Left cardiac atrium (tissue), 4 donors: ENCODE data around the gene NDUFAF2. TPM values are rescaled to one million over a fixed set of nuclear protein-coding genes. Genes with fewer than 3 reads are reported as not detected.
"Not testable (repeated sequence)": the region's sequence is repeated elsewhere in the genome, so short reads cannot be mapped to it uniquely, and the experiment has no call there.

Source experiments
- ATAC-seq, 2 donors: fragments of 200-7000 bp; cut with Tn5 transposase; one replicate each; pipeline ENCODE4 v1.9.1; 2020; ENCODE audit warnings: mild to moderate bottlenecking in 2 of 2, moderate library complexity in 2 of 2
- DNase-seq: peaks from one replicate; pipeline ENCODE4 v3.0.0-alpha.2; 2020
- intact Hi-C, 2 donors: fragments of 100-400 bp; cut with DNase I; formaldehyde crosslinking; loops; one replicate each; pipeline versions ENCODE4 v1.14.1 to v1.15.1; 2022 to 2023
- total RNA-seq, 2 donors: library from RNA; stranded (reverse); fragmentation: NEBNext Ultra II Directional; extraction: Animal tissue kit (Norgen Biotek cat#: 25700); gene quantifications; one replicate each; pipeline ENCODE4 v1.2.1, GENCODE V29; 2021
- donor health status: DM: no; HTN: yes; CAD: no.
- donor health status: DM: no; HTN: yes; CAD: no; lungs with severe emphysema.
- donor health status: DM: yes; HTN: yes; CAD: no.
- donor health status: Dilated cardiomyopathy.

NDUFAF2 gene
- total RNA-seq, 2 donors from 2014 or later: 34.5 to 42.8 TPM

GRCh38 chr5:61159070-61159469 is 214.1 kb downstream of the NDUFAF2 start:
- DNase-seq: no peak
- ATAC-seq: no peak
- intact Hi-C loops: no loop called here

GRCh38 chr5:61159836-61160235 is 214.8 kb downstream of the NDUFAF2 start:
- intact Hi-C loops: loop anchor here (5.0 to 10.0 kb wide), 3 partner anchors 172 to 505 kb away; partner anchors contain the start of gene ZSWIM6 (in 1 of the 2)
- ATAC-seq (no peak), DNase-seq (no peak)

GRCh38 chr5:61160497-61160896 is 215.5 kb downstream of the NDUFAF2 start:
- no peak for ATAC-seq
- intact Hi-C loops: loop anchor here (5.0 to 10.0 kb wide), 3 partner anchors 172 to 504 kb away; partner anchors contain the start of gene ZSWIM6 (in 1 of the 2)
- DNase-seq: no peak

GRCh38 chr5:61162010-61162831 is 217.2 kb downstream of the NDUFAF2 start, which contains the start of gene SMIM15:
SMIM15 (minus strand) TSS chr5:61162468; CDS start chr5:61160171, 2,297 bp downstream.
- peak; percentile 93 for DNase-seq
- intact Hi-C loops: loop anchor here (2.0 to 10.0 kb wide), 4 partner anchors 169 to 503 kb away; partner anchors contain the start of gene ZSWIM6 (in 1 of the 2)
- ATAC-seq: peak; percentile 98 to 99

- intact Hi-C loops: loop anchor here (2.0 to 10.0 kb wide), 4 partner anchors 168 to 502 kb away; partner anchors contain the start of gene ZSWIM6 (in 1 of the 2)
- DNase-seq: no peak
- ATAC-seq: peak; percentile 36 to 47
Observed at GRCh38 chr5:61162832-61163567, 218.0 kb downstream of the NDUFAF2 start.

- DNase-seq: no peak
- no peak for ATAC-seq
- intact Hi-C loops: loop anchor here (2.0 to 10.0 kb wide), 4 partner anchors 167 to 501 kb away; partner anchors contain the start of gene ZSWIM6 (in 1 of the 2)
Observed at GRCh38 chr5:61163905-61164304, 218.9 kb downstream of the NDUFAF2 start.

GRCh38 chr5:61167382-61167781 is 222.4 kb downstream of the NDUFAF2 start:
- ATAC-seq (no peak), DNase-seq (no peak)
- intact Hi-C loops: loop anchor here in 1 of 2 donors (10.0 kb wide), 2 partner anchors 457 to 497 kb away; no protein-coding TSS in a partner anchor

GRCh38 chr5:61168951-61169350 is 223.9 kb downstream of the NDUFAF2 start:
- no peak for ATAC-seq
- intact Hi-C loops: loop anchor here in 1 of 2 donors (10.0 kb wide), 2 partner anchors 456 to 496 kb away; no protein-coding TSS in a partner anchor

GRCh38 chr5:61171479-61171878 is 226.5 kb downstream of the NDUFAF2 start:
- DNase-seq (no peak), ATAC-seq (no peak)
- intact Hi-C loops: no loop called here

More at GRCh38 chr5:61168951-61169350, 223.9 kb downstream of the NDUFAF2 start:
- no peak for DNase-seq

- DNase-seq: no peak
- intact Hi-C loops: no loop called here
Observed at GRCh38 chr5:61176631-61177030, 231.6 kb downstream of the NDUFAF2 start.

GRCh38 chr5:61177070-61177469 is 232.1 kb downstream of the NDUFAF2 start:
- DNase-seq (no peak), ATAC-seq (no peak)
- intact Hi-C loops: no loop called here

More at GRCh38 chr5:61176631-61177030, 231.6 kb downstream of the NDUFAF2 start:
- no peak for ATAC-seq

GRCh38 chr5:61177716-61178115 is 232.7 kb downstream of the NDUFAF2 start:
- intact Hi-C loops: no loop called here
- ATAC-seq (no peak), DNase-seq (no peak)

GRCh38 chr5:61178702-61179101 is 233.7 kb downstream of the NDUFAF2 start:
- ATAC-seq: no peak
- DNase-seq: no peak
- intact Hi-C loops: no loop called here

- intact Hi-C loops: no loop called here
- no peak for ATAC-seq
- no peak for DNase-seq
Observed at GRCh38 chr5:61180886-61181285, 235.9 kb downstream of the NDUFAF2 start.

- DNase-seq (no peak), ATAC-seq (no peak)
- intact Hi-C loops: no loop called here
Observed at GRCh38 chr5:61182449-61182848, 237.4 kb downstream of the NDUFAF2 start.

GRCh38 chr5:61183538-61183937 is 238.5 kb downstream of the NDUFAF2 start:
- ATAC-seq (no peak), DNase-seq (no peak)
- intact Hi-C loops: no loop called here

GRCh38 chr5:61184708-61185107 is 239.7 kb downstream of the NDUFAF2 start:
- intact Hi-C loops: no loop called here
- no peak for DNase-seq
- no peak for ATAC-seq

GRCh38 chr5:61186634-61187033 is 241.6 kb downstream of the NDUFAF2 start:
- intact Hi-C loops: no loop called here
- ATAC-seq: no peak
- DNase-seq: no peak

- intact Hi-C loops, DNase-seq, ATAC-seq: not testable (repeated sequence)
Observed at GRCh38 chr5:61187352-61187751, 242.3 kb downstream of the NDUFAF2 start.
